K562 (cell line): Measurements from ENCODE around the gene TMEM150A. TPM values are rescaled to one million over a fixed set of nuclear protein-coding genes. Genes with fewer than 3 reads are reported as not detected.

Experiments
- IRF1 ChIP-seq: sonication (generic); formaldehyde crosslinking; IDR thresholded peaks from 2 replicates; pipeline ENCODE4 v1.8.0; 2022; ENCODE audit warnings: missing genetic modification reagents, mild to moderate bottlenecking, borderline replicate concordance
- MXI1 ChIP-seq: IDR thresholded peaks from 2 replicates; pipeline ENCODE4 v1.6.1; 2011; ENCODE audit warnings: low read depth, mild to moderate bottlenecking, improper control_type of control experiment, low read length
- RBM17 ChIP-seq: fragments of 200-400 bp; formaldehyde crosslinking; IDR thresholded peaks from 2 replicates; pipeline ENCODE4 v1.6.1; 2017; ENCODE audit warnings: low read depth, mild to moderate bottlenecking, low read length, borderline replicate concordance
- ZNF431 ChIP-seq: sonication (generic); formaldehyde crosslinking; IDR thresholded peaks from 2 replicates; pipeline ENCODE4 v1.8.0; 2022; ENCODE audit warnings: mild to moderate bottlenecking, missing genetic modification reagents
- ZNF436 ChIP-seq: fragments of 250-450, 450-650 bp; sonication (Bioruptor Pico); formaldehyde crosslinking; IDR thresholded peaks from 2 replicates; pipeline ENCODE4 v1.7.0; 2020; ENCODE audit warnings: mild to moderate bottlenecking
- ZNF592 ChIP-seq: fragments of 450-650 bp; IDR thresholded peaks from 2 replicates; pipeline ENCODE4 v1.6.1; 2017; ENCODE audit warnings: antibody characterized with exemption, mild to moderate bottlenecking
- polyA plus RNA-seq, 8 experiments: library from polyadenylated mRNA; depleted of rRNA in 4 of 8; stranded (reverse) in 5 of 8; unstranded in 3 of 8; fragments of >200 nt; fragmentation: Nextera tagmentation in 2 of 8; fragmentation: Illumina TruSeq in 1 of 8; extraction: Ambion mirVana in 2 of 8; extraction: Trizol in 1 of 8; gene quantifications; 2 replicates each; pipeline versions ENCODE4 v1.2.1 to v1.2.3, GENCODE V29; 2011 to 2014; ENCODE audit warnings: inconsistent platforms in 1 of 8, missing spikeins in 1 of 8
- total RNA-seq, 7 experiments: library from RNA; depleted of rRNA in 6 of 7; stranded (reverse); fragments of >200 nt in 6 of 7; fragmentation: Illumina TruSeq in 2 of 7; extraction: Trizol in 2 of 7; gene quantifications; 2 replicates each; pipeline versions ENCODE4 v1.2.1 to v1.2.3, GENCODE V29; 2011 to 2021; ENCODE audit warnings: low replicate concordance in 1 of 7
- TF ChIP-seq, protein P1 (sequence below): fragments of 200-800 bp; sonication (Bioruptor generic); IDR thresholded peaks from 2 replicates; pipeline ENCODE4 v1.6.1; 2016; ENCODE audit warnings: missing genetic modification characterization, missing compliant biosample characterization
- TF ChIP-seq, protein P2 (sequence below): fragments of 250-450 bp; sonication (Bioruptor Pico); IDR thresholded peaks from 2 replicates; pipeline ENCODE4 v1.5.0; 2021
- TF ChIP-seq, protein P3 (sequence below): sonication (generic); formaldehyde crosslinking; IDR thresholded peaks from 2 replicates; pipeline ENCODE4 v1.8.0; 2022; ENCODE audit warnings: mild to moderate bottlenecking, missing genetic modification reagents

TMEM150A gene
- total and polyA plus RNA-seq, 9 of the 15 experiments (the other 6 are each of a cell fraction or from before 2014, with no cell fraction given), result 3.9 to 17.1 (median 8.4) TPM

DNA sequence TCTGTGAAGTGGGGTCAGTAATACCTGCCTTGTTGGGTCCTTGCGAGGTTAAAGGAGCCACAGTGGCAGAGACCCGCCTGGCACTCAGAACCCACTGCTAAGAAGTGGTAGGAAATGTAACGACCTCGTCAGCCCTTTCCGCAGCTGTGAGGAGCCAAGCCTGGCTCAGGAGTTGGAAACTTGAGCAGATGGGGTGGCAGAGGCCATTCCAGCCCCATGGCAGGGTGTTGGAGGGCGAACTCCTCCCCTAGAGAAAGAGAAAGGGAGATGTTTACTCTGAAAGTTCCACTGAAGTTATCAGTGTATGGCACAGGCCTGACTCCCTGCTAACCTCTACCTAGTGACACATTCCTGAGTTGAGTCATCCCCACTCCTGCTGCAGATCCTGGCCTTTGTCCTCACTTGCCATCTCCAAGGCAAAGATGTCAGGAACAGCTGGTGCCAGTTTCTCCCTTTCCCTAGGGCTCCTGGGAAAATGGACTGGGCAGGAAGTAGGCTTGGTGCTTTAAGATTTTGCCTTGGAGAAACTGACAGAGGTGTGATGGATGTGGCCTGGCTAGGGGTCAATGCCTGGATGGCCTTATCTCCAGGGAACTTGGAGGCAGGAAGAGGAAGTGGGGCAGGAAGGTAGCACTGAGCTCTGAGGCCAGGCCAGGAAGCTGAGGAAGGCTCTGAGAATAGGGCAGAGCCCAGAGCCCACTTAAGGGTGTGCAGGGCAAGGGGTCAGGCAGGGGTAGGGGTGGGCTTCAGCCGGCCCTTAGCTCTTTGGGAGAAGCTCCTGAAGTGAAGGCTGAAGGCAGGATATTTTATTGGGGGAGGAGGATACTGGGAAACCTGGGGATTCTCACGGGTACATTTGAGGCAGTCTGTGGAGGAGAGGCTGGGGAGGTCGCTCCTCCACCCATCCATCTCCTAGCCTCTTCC is 17.4 kb downstream of the TMEM150A start (continued):
- TF ChIP-seq, protein P1, sequence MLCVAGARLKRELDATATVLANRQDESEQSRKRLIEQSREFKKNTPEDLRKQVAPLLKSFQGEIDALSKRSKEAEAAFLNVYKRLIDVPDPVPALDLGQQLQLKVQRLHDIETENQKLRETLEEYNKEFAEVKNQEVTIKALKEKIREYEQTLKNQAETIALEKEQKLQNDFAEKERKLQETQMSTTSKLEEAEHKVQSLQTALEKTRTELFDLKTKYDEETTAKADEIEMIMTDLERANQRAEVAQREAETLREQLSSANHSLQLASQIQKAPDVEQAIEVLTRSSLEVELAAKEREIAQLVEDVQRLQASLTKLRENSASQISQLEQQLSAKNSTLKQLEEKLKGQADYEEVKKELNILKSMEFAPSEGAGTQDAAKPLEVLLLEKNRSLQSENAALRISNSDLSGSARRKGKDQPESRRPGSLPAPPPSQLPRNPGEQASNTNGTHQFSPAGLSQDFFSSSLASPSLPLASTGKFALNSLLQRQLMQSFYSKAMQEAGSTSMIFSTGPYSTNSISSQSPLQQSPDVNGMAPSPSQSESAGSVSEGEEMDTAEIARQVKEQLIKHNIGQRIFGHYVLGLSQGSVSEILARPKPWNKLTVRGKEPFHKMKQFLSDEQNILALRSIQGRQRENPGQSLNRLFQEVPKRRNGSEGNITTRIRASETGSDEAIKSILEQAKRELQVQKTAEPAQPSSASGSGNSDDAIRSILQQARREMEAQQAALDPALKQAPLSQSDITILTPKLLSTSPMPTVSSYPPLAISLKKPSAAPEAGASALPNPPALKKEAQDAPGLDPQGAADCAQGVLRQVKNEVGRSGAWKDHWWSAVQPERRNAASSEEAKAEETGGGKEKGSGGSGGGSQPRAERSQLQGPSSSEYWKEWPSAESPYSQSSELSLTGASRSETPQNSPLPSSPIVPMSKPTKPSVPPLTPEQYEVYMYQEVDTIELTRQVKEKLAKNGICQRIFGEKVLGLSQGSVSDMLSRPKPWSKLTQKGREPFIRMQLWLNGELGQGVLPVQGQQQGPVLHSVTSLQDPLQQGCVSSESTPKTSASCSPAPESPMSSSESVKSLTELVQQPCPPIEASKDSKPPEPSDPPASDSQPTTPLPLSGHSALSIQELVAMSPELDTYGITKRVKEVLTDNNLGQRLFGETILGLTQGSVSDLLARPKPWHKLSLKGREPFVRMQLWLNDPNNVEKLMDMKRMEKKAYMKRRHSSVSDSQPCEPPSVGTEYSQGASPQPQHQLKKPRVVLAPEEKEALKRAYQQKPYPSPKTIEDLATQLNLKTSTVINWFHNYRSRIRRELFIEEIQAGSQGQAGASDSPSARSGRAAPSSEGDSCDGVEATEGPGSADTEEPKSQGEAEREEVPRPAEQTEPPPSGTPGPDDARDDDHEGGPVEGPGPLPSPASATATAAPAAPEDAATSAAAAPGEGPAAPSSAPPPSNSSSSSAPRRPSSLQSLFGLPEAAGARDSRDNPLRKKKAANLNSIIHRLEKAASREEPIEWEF (CRISPR knock-in tag), result no peak
- TF ChIP-seq ZNF436 (CRISPR knock-in tag) (no peak), IRF1 (no peak), RBM17 (no peak), ZNF431 (CRISPR knock-in tag) (no peak), ZNF592 (peak; percentile 90), MXI1 (no peak)
- TF ChIP-seq, protein P2, sequence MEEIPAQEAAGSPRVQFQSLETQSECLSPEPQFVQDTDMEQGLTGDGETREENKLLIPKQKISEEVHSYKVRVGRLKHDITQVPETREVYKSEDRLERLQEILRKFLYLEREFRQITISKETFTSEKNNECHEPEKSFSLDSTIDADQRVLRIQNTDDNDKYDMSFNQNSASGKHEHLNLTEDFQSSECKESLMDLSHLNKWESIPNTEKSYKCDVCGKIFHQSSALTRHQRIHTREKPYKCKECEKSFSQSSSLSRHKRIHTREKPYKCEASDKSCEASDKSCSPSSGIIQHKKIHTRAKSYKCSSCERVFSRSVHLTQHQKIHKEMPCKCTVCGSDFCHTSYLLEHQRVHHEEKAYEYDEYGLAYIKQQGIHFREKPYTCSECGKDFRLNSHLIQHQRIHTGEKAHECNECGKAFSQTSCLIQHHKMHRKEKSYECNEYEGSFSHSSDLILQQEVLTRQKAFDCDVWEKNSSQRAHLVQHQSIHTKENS, result no peak
- TF ChIP-seq, protein P3, sequence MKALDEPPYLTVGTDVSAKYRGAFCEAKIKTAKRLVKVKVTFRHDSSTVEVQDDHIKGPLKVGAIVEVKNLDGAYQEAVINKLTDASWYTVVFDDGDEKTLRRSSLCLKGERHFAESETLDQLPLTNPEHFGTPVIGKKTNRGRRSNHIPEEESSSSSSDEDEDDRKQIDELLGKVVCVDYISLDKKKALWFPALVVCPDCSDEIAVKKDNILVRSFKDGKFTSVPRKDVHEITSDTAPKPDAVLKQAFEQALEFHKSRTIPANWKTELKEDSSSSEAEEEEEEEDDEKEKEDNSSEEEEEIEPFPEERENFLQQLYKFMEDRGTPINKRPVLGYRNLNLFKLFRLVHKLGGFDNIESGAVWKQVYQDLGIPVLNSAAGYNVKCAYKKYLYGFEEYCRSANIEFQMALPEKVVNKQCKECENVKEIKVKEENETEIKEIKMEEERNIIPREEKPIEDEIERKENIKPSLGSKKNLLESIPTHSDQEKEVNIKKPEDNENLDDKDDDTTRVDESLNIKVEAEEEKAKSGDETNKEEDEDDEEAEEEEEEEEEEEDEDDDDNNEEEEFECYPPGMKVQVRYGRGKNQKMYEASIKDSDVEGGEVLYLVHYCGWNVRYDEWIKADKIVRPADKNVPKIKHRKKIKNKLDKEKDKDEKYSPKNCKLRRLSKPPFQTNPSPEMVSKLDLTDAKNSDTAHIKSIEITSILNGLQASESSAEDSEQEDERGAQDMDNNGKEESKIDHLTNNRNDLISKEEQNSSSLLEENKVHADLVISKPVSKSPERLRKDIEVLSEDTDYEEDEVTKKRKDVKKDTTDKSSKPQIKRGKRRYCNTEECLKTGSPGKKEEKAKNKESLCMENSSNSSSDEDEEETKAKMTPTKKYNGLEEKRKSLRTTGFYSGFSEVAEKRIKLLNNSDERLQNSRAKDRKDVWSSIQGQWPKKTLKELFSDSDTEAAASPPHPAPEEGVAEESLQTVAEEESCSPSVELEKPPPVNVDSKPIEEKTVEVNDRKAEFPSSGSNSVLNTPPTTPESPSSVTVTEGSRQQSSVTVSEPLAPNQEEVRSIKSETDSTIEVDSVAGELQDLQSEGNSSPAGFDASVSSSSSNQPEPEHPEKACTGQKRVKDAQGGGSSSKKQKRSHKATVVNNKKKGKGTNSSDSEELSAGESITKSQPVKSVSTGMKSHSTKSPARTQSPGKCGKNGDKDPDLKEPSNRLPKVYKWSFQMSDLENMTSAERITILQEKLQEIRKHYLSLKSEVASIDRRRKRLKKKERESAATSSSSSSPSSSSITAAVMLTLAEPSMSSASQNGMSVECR (CRISPR knock-in tag), result no peak
